Testis (tissue), 2 donors: ENCODE measurements around the gene TRIO.

ENCODE experiments used
- CTCF ChIP-seq, 3 experiments: fragments of 450-650 bp in 2 of 3; fragments of 200-600 bp in 1 of 3; sonication (generic) in 1 of 3; IDR thresholded peaks; one replicate each; pipeline ENCODE4 v1.5.1; 2016 to 2019; ENCODE audit warnings: antibody characterized with exemption in 3 of 3, mild to moderate bottlenecking in 2 of 3, moderate library complexity in 1 of 3
- POLR2A ChIP-seq: fragments of 450-650 bp; IDR thresholded peaks from one replicate; pipeline ENCODE4 v1.6.1; 2017; ENCODE audit warnings: antibody characterized with exemption, mild to moderate bottlenecking, moderate library complexity

DNA sequence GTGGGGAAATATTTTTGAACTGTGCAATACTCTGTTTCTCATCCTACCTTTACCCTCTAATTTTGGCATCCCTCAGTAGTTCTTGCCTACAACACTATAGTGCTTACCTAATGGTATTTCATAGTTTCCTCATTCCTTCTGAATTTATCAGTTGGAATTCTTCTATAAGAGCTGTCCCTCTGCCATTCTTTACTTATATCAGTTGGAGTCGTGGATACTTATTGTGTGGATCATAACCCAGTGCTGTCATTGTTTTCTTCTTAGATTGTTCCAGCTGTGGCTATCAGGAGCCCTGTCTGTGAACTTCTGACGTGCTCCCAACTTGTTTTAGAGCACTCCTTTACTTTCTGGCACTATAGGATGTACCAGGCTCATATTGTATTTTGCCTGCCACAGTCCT is 292.3 kb downstream of the TRIO start:
- no peak for TF ChIP-seq CTCF (IDR thresholded peaks at IDR 0.05)
- no peak for TF ChIP-seq POLR2A
